ENCODE measurements around the gene CEBPE. TPM values are rescaled to one million over a fixed set of nuclear protein-coding genes. Genes with fewer than 3 reads are reported as not detected.

The CEBPE gene
- not detected for polyA plus RNA-seq (ENCODE audit: insufficient read length)

GRCh38 chr14:23118506-23119362, at the start of gene CEBPE:
Gene CEBPE (minus strand): TSS chr14:23119255. CDS start chr14:23119091, 164 bp downstream.
- no peak for DNase-seq

- peak; percentile 20 for DNase-seq
These were observed 49.2 kb upstream of the CEBPE start for GRCh38 chr14:23168246-23168645.

GRCh38 chr14:23167116-23167847, 48.2 kb upstream of the CEBPE start:
- no peak for DNase-seq

GRCh38 chr14:23164949-23165348, 45.9 kb upstream of the CEBPE start:
- no peak for DNase-seq

GRCh38 chr14:23164250-23164649, 45.2 kb upstream of the CEBPE start:
- DNase-seq: no peak

- DNase-seq: no peak
These were observed 44.8 kb upstream of the CEBPE start for GRCh38 chr14:23163830-23164229.

GRCh38 chr14:23162800-23163199, 43.7 kb upstream of the CEBPE start:
- no peak for DNase-seq

- DNase-seq: no peak
These were observed 43.0 kb upstream of the CEBPE start for GRCh38 chr14:23162005-23162404.

GRCh38 chr14:23160924-23161522, 42.0 kb upstream of the CEBPE start:
- peak; percentile 48 for DNase-seq

- no peak for DNase-seq
These were observed 40.5 kb upstream of the CEBPE start for GRCh38 chr14:23159532-23159931.

GRCh38 chr14:23158779-23159178, 39.7 kb upstream of the CEBPE start:
- DNase-seq: no peak

- DNase-seq: peak; percentile 85
These were observed 36.0 kb upstream of the CEBPE start for GRCh38 chr14:23154964-23155587.

GRCh38 chr14:23153851-23154796, 35.1 kb upstream of the CEBPE start:
- DNase-seq: peak; percentile 76

- no peak for DNase-seq
These were observed 32.3 kb upstream of the CEBPE start for GRCh38 chr14:23151342-23151741.

GRCh38 chr14:23149745-23150144, 30.7 kb upstream of the CEBPE start:
- no peak for DNase-seq

GRCh38 chr14:23148591-23149249, 29.7 kb upstream of the CEBPE start:
- DNase-seq: no peak

- no peak for DNase-seq
These were observed 28.6 kb upstream of the CEBPE start for GRCh38 chr14:23147676-23148075.

- DNase-seq: no peak
These were observed 27.9 kb upstream of the CEBPE start for GRCh38 chr14:23146980-23147379.

GRCh38 chr14:23146351-23146910, 27.4 kb upstream of the CEBPE start:
- no peak for DNase-seq

- DNase-seq: no peak
These were observed 26.8 kb upstream of the CEBPE start for GRCh38 chr14:23145794-23146350.
